Measurements from ENCODE around the gene SH3BP5.

- TF ChIP-seq CTCF (IDR thresholded peaks at IDR 0.05) (no peak), POLR2A (IDR thresholded peaks at IDR 0.05) (no peak)
Observed at GRCh38 chr3:15333956-15334263, 1.5 kb upstream of the SH3BP5 start.
